HG02678 (cell line): ENCODE data around the gene SORCS2.

Experiments used
- ATAC-seq: cut with Tn5 transposase; IDR thresholded peaks from one replicate; pipeline ENCODE4 v1.9.1; 2021; ENCODE audit warnings: mild to moderate bottlenecking, moderate library complexity; ENCODE audit not compliant: unreplicated experiment

Gene SORCS2

GRCh38 chr4:7285244-7286094, 93.1 kb downstream of the SORCS2 start:
- no peak for ATAC-seq

GRCh38 chr4:7286170-7286569, 93.8 kb downstream of the SORCS2 start:
- no peak for ATAC-seq

- ATAC-seq, result no peak
These were observed 94.5 kb downstream of the SORCS2 start for GRCh38 chr4:7286798-7287197.

GRCh38 chr4:7287274-7287917, 95.1 kb downstream of the SORCS2 start:
- no peak for ATAC-seq

- no peak for ATAC-seq
These were observed 95.6 kb downstream of the SORCS2 start for GRCh38 chr4:7287918-7288280.

- ATAC-seq, result no peak
These were observed 96.6 kb downstream of the SORCS2 start for GRCh38 chr4:7288751-7289523.

GRCh38 chr4:7289589-7289988, 97.3 kb downstream of the SORCS2 start:
- no peak for ATAC-seq

- ATAC-seq, result no peak
These were observed 99.2 kb downstream of the SORCS2 start for GRCh38 chr4:7291372-7292114.

GRCh38 chr4:7293703-7294102, 101.4 kb downstream of the SORCS2 start:
- no peak for ATAC-seq

- no peak for ATAC-seq
These were observed 101.9 kb downstream of the SORCS2 start for GRCh38 chr4:7294176-7294756.

GRCh38 chr4:7295197-7295910, 103.0 kb downstream of the SORCS2 start:
- ATAC-seq, result no peak

- ATAC-seq, result no peak
These were observed 103.7 kb downstream of the SORCS2 start for GRCh38 chr4:7295911-7296660.

GRCh38 chr4:7296661-7297335, 104.5 kb downstream of the SORCS2 start:
- no peak for ATAC-seq

GRCh38 chr4:7297374-7297773, 105.0 kb downstream of the SORCS2 start:
- ATAC-seq, result no peak

- ATAC-seq, result no peak
These were observed 105.5 kb downstream of the SORCS2 start for GRCh38 chr4:7297881-7298280.

GRCh38 chr4:7298619-7299009, 106.3 kb downstream of the SORCS2 start:
- no peak for ATAC-seq

GRCh38 chr4:7299010-7299907, 106.9 kb downstream of the SORCS2 start:
- ATAC-seq, result no peak
